ENCODE data around the gene CD1D. TPM values are rescaled to one million over a fixed set of nuclear protein-coding genes. Genes with fewer than 3 reads are reported as not detected.

Gene CD1D
- total RNA-seq, 1 donor from 2014 or later: not detected

- Mint-ChIP-seq H3K4me3 (ENCODE audit: unreplicated experiment) (no peak overlapping the region), H3K27me3 (ENCODE audit: low read depth) (peaks cover 3% of the 10 kb centered on the region), H3K27ac (ENCODE audit: unreplicated experiment) (no peak overlapping the region), H3K9me3 (ENCODE audit: low read depth) (peaks cover 5% of the 10 kb centered on the region), H3K36me3 (ENCODE audit: low read depth) (no peaks in the 10 kb centered on the region), H3K4me1 (ENCODE audit: low read depth) (peaks cover 33% of the 10 kb centered on the region)
- no peak for TF ChIP-seq CTCF (IDR thresholded peaks at IDR 0.05)
- DNase-seq (ENCODE audit: low spot score): no peak
Observed at GRCh38 chr1:158146739-158147138, 34.0 kb upstream of the CD1D start.

- peaks cover 5% of the 10 kb centered on the region for H3K27me3 Mint-ChIP-seq (ENCODE audit: low read depth)
- TF ChIP-seq CTCF (IDR thresholded peaks at IDR 0.05): no peak
Observed at GRCh38 chr1:158147401-158147800, 33.3 kb upstream of the CD1D start.

GRCh38 chr1:158147869-158148268, 32.8 kb upstream of the CD1D start:
- DNase-seq (ENCODE audit: low spot score): no peak
- Mint-ChIP-seq H3K27ac (ENCODE audit: unreplicated experiment) (no peak overlapping the region), H3K4me1 (ENCODE audit: low read depth) (peaks cover 33% of the 10 kb centered on the region), H3K36me3 (ENCODE audit: low read depth) (no peaks in the 10 kb centered on the region), H3K9me3 (ENCODE audit: low read depth) (peaks cover 5% of the 10 kb centered on the region), H3K4me3 (ENCODE audit: unreplicated experiment) (no peak overlapping the region), H3K27me3 (ENCODE audit: low read depth) (peaks cover 7% of the 10 kb centered on the region)
- TF ChIP-seq CTCF (IDR thresholded peaks at IDR 0.05): no peak

More at GRCh38 chr1:158147401-158147800, 33.3 kb upstream of the CD1D start:
- no peak for DNase-seq (ENCODE audit: low spot score)
- no peak overlapping the region for H3K4me3 Mint-ChIP-seq (ENCODE audit: unreplicated experiment)
- H3K4me1 Mint-ChIP-seq (ENCODE audit: low read depth): peaks cover 33% of the 10 kb centered on the region
- no peaks in the 10 kb centered on the region for H3K36me3 Mint-ChIP-seq (ENCODE audit: low read depth)
- H3K9me3 Mint-ChIP-seq (ENCODE audit: low read depth): peaks cover 5% of the 10 kb centered on the region
- no peak overlapping the region for H3K27ac Mint-ChIP-seq (ENCODE audit: unreplicated experiment)

GRCh38 chr1:158148468-158148867, 32.2 kb upstream of the CD1D start:
- peaks cover 8% of the 10 kb centered on the region for H3K27me3 Mint-ChIP-seq (ENCODE audit: low read depth)
- DNase-seq (ENCODE audit: low spot score): no peak
- H3K9me3 Mint-ChIP-seq (ENCODE audit: low read depth): peaks cover 5% of the 10 kb centered on the region

GRCh38 chr1:158149175-158149574, 31.5 kb upstream of the CD1D start:
- Mint-ChIP-seq H3K27me3 (ENCODE audit: low read depth) (peaks cover 11% of the 10 kb centered on the region), H3K4me3 (ENCODE audit: unreplicated experiment) (peak overlapping the region; percentile 73), H3K27ac (ENCODE audit: unreplicated experiment) (no peak overlapping the region), H3K36me3 (ENCODE audit: low read depth) (no peaks in the 10 kb centered on the region), H3K9me3 (ENCODE audit: low read depth) (peaks cover 5% of the 10 kb centered on the region), H3K4me1 (ENCODE audit: low read depth) (peaks cover 33% of the 10 kb centered on the region)
- TF ChIP-seq CTCF (IDR thresholded peaks at IDR 0.05): no peak
- DNase-seq (ENCODE audit: low spot score): no peak

More at GRCh38 chr1:158148468-158148867, 32.2 kb upstream of the CD1D start:
- TF ChIP-seq CTCF (IDR thresholded peaks at IDR 0.05): no peak
- H3K4me3 Mint-ChIP-seq (ENCODE audit: unreplicated experiment): peak overlapping the region; percentile 73
- H3K36me3 Mint-ChIP-seq (ENCODE audit: low read depth): no peaks in the 10 kb centered on the region
- H3K27ac Mint-ChIP-seq (ENCODE audit: unreplicated experiment): no peak overlapping the region
- H3K4me1 Mint-ChIP-seq (ENCODE audit: low read depth): peaks cover 33% of the 10 kb centered on the region
